OCI-LY3 (cell line): ENCODE measurements around the gene CACNA1C.

Source experiments
- H2AFZ ChIP-seq: fragments of 200-600, 300-600 bp; shearing (Covaris generic); 2 replicates; pipeline ENCODE4 v1.6.0; 2014; ENCODE audit warnings: antibody characterized with exemption, low read depth, low read length
- H3K27ac ChIP-seq: fragments of 200-600, 300-600 bp; sonication (generic); 2 replicates; pipeline ENCODE4 v1.5.1; 2014; ENCODE audit warnings: mild to moderate bottlenecking, low read length, moderate library complexity, mixed read lengths
- H3K27me3 ChIP-seq: fragments of 200-600, 300-600 bp; sonication (generic); 2 replicates; pipeline ENCODE4 v1.6.1; 2014; ENCODE audit warnings: low read depth, low read length, mixed read lengths
- H3K36me3 ChIP-seq: fragments of 200-600, 300-600 bp; sonication (generic); replicated peaks from 2 replicates; pipeline ENCODE3; 2014; ENCODE audit warnings: low read depth, low read length, mixed read lengths
- H3K4me1 ChIP-seq: fragments of 300-600, 200-600 bp; sonication (generic); 2 replicates; pipeline ENCODE4 v1.6.1; 2014; ENCODE audit warnings: low read length, mixed read lengths
- H3K4me2 ChIP-seq: fragments of 200-600, 300-600 bp; sonication (generic); 2 replicates; pipeline ENCODE4 v1.6.1; 2014; ENCODE audit warnings: low read length, mixed read lengths
- H3K4me3 ChIP-seq: fragments of 300-600, 200-600 bp; sonication (generic); 2 replicates; pipeline ENCODE4 v1.5.1; 2014; ENCODE audit warnings: antibody characterized with exemption, mild to moderate bottlenecking, low read length, moderate library complexity
- H3K79me2 ChIP-seq: fragments of 300-600, 200-600 bp; shearing (Covaris generic); 2 replicates; pipeline ENCODE4 v1.6.1; 2014; ENCODE audit warnings: mild to moderate bottlenecking, low read length, mixed read lengths
- H3K9ac ChIP-seq: fragments of 300-600, 200-600 bp; shearing (Covaris generic); 2 replicates; pipeline ENCODE4 v1.6.0; 2014; ENCODE audit warnings: mild to moderate bottlenecking, low read length, moderate library complexity
- H3K9me3 ChIP-seq: fragments of 200-600, 300-600 bp; shearing (Covaris generic); 2 replicates; pipeline ENCODE4 v1.6.1; 2014; ENCODE audit warnings: low read length, mixed read lengths; ENCODE audit not compliant: insufficient read depth
- H4K20me1 ChIP-seq: fragments of 200-600, 300-600 bp; sonication (generic); 2 replicates; pipeline ENCODE4 v1.6.1; 2016; ENCODE audit warnings: low read length, mixed read lengths; ENCODE audit not compliant: insufficient read depth
- CTCF ChIP-seq: fragments of 200-600, 300-600 bp; sonication (generic); IDR thresholded peaks from 2 replicates; pipeline ENCODE4 v1.5.1; 2014; ENCODE audit warnings: antibody characterized with exemption, low read length, low read depth
- EZH2phosphoT487 ChIP-seq: fragments of 200-600 bp; shearing (Covaris generic); IDR thresholded peaks from 2 replicates; pipeline ENCODE4 v1.6.1; 2018; ENCODE audit warnings: antibody characterized with exemption, mixed run types, low read depth

CACNA1C gene

GRCh38 chr12:2651068-2651965, 598.5 kb downstream of the CACNA1C start:
- no peak overlapping the region for H3K27ac ChIP-seq
- H3K79me2 ChIP-seq, result no peaks in the 10 kb centered on the region
- H3K4me1 ChIP-seq, result no peaks in the 10 kb centered on the region
- no peak overlapping the region for H3K4me2 ChIP-seq
- H4K20me1 ChIP-seq, result no peaks in the 10 kb centered on the region
- no peak overlapping the region for H2AFZ ChIP-seq
- no peak for TF ChIP-seq CTCF
- no peak for TF ChIP-seq EZH2phosphoT487
- peaks cover 22% of the 10 kb centered on the region; the same call in 1 of the 2 replicates for H3K27me3 ChIP-seq
- H3K9ac ChIP-seq, result no peak overlapping the region
- H3K9me3 ChIP-seq, result no peaks in the 10 kb centered on the region
- no peaks in the 10 kb centered on the region for H3K36me3 ChIP-seq
- no peak overlapping the region for H3K4me3 ChIP-seq

- Histone ChIP-seq H3K79me2 (no peaks in the 10 kb centered on the region), H3K9me3 (no peaks in the 10 kb centered on the region), H3K9ac (no peak overlapping the region), H3K27ac (no peak overlapping the region), H3K4me2 (no peak overlapping the region), H4K20me1 (no peaks in the 10 kb centered on the region), H3K4me1 (no peaks in the 10 kb centered on the region), H2AFZ (no peak overlapping the region), H3K27me3 (peaks cover 22% of the 10 kb centered on the region; the same call in 1 of the 2 replicates), H3K4me3 (no peak overlapping the region), H3K36me3 (no peaks in the 10 kb centered on the region)
- TF ChIP-seq EZH2phosphoT487 (no peak), CTCF (no peak)
Observed at GRCh38 chr12:2652011-2652400, 599.2 kb downstream of the CACNA1C start.

- H3K4me3 ChIP-seq, result no peak overlapping the region
- H2AFZ ChIP-seq, result no peak overlapping the region
- H3K79me2 ChIP-seq, result no peaks in the 10 kb centered on the region
- H4K20me1 ChIP-seq, result no peaks in the 10 kb centered on the region
- no peaks in the 10 kb centered on the region for H3K36me3 ChIP-seq
- no peak overlapping the region for H3K27ac ChIP-seq
- H3K4me2 ChIP-seq, result no peak overlapping the region
- H3K9ac ChIP-seq, result no peak overlapping the region
- no peaks in the 10 kb centered on the region for H3K9me3 ChIP-seq
- TF ChIP-seq EZH2phosphoT487 (no peak), CTCF (no peak)
- H3K27me3 ChIP-seq, result peaks cover 16% of the 10 kb centered on the region; the same call in 1 of the 2 replicates
- no peaks in the 10 kb centered on the region for H3K4me1 ChIP-seq
Observed at GRCh38 chr12:2652401-2653081, 599.8 kb downstream of the CACNA1C start.

GRCh38 chr12:2653461-2653965, 600.7 kb downstream of the CACNA1C start:
- H3K4me1 ChIP-seq, result no peaks in the 10 kb centered on the region
- H3K9me3 ChIP-seq, result no peaks in the 10 kb centered on the region
- H3K4me2 ChIP-seq, result no peak overlapping the region
- no peak overlapping the region for H3K4me3 ChIP-seq
- no peak overlapping the region for H3K9ac ChIP-seq
- no peak for TF ChIP-seq CTCF
- no peak for TF ChIP-seq EZH2phosphoT487
- no peak overlapping the region for H2AFZ ChIP-seq
- H4K20me1 ChIP-seq, result no peaks in the 10 kb centered on the region
- H3K79me2 ChIP-seq, result no peaks in the 10 kb centered on the region
- H3K36me3 ChIP-seq, result no peaks in the 10 kb centered on the region
- H3K27me3 ChIP-seq, result peaks cover 16% of the 10 kb centered on the region; the same call in 1 of the 2 replicates
- no peak overlapping the region for H3K27ac ChIP-seq
